ENCODE measurements around the gene RPTOR.

RPTOR gene

GRCh38 chr17:80977172-80977571 lies 432.5 kb downstream of the RPTOR start:
- DNase-seq: no peak

GRCh38 chr17:80978499-80979497 lies 434.2 kb downstream of the RPTOR start:
- no peak for DNase-seq

- DNase-seq: no peak
Measured at GRCh38 chr17:80979547-80980378, 435.1 kb downstream of the RPTOR start.

GRCh38 chr17:80980397-80981061 lies 435.9 kb downstream of the RPTOR start:
- no peak for DNase-seq

GRCh38 chr17:80981062-80981902 lies 436.6 kb downstream of the RPTOR start:
- DNase-seq: no peak

GRCh38 chr17:80981929-80982425 lies 437.3 kb downstream of the RPTOR start:
- DNase-seq: no peak

- DNase-seq: no peak
Measured at GRCh38 chr17:80982426-80982974, 437.9 kb downstream of the RPTOR start.

GRCh38 chr17:80983545-80983944 lies 438.9 kb downstream of the RPTOR start:
- no peak for DNase-seq

- DNase-seq: no peak
Measured at GRCh38 chr17:80984749-80985148, 440.1 kb downstream of the RPTOR start.

- no peak for DNase-seq
Measured at GRCh38 chr17:80986046-80986445, 441.4 kb downstream of the RPTOR start.

- DNase-seq: no peak
Measured at GRCh38 chr17:80986816-80987475, 442.3 kb downstream of the RPTOR start.

GRCh38 chr17:80987941-80988461 lies 443.4 kb downstream of the RPTOR start:
- no peak for DNase-seq

- no peak for DNase-seq
Measured at GRCh38 chr17:80989586-80989913, 444.9 kb downstream of the RPTOR start.

GRCh38 chr17:80990921-80991644 lies 446.4 kb downstream of the RPTOR start:
- no peak for DNase-seq

- DNase-seq: peak; percentile 67
Measured at GRCh38 chr17:80991645-80992076, 447.0 kb downstream of the RPTOR start, which contains the start of gene CHMP6. CHMP6 (plus strand) TSS chr17:80991841; CDS start chr17:80991919, 78 bp downstream.

- no peak for DNase-seq
Measured at GRCh38 chr17:80992077-80992947, 447.7 kb downstream of the RPTOR start.

GRCh38 chr17:80992948-80993624 lies 448.4 kb downstream of the RPTOR start:
- DNase-seq: no peak

GRCh38 chr17:80995131-80995530 lies 450.5 kb downstream of the RPTOR start:
- no peak for DNase-seq

Data from NCI-H1436 (cell line).